Left lung (tissue), 10 donors: ENCODE measurements around the gene MISP. TPM values are rescaled to one million over a fixed set of nuclear protein-coding genes. Genes with fewer than 3 reads are reported as not detected.
"Not testable (repeated sequence)": the region's sequence is repeated elsewhere in the genome, so short reads cannot be mapped to it uniquely, and the experiment has no call there.

Experiments
- ATAC-seq: fragments of 200-7000 bp; cut with Tn5 transposase; one replicate; pipeline ENCODE4 v1.9.1; 2020; ENCODE audit warnings: moderate library complexity
- DNase-seq, 4 donors: peaks; one replicate each; pipeline ENCODE4 v3.0.0-alpha.2; 2013 to 2020
- H3K27ac ChIP-seq, 2 donors: fragments of 200-600 bp; sonication (generic) in 1 of 2; one replicate each; pipeline versions ENCODE4 v1.5.0 to v1.8.0; 2020 to 2021
- H3K27me3 ChIP-seq, 2 donors: fragments of 200-600 bp; sonication (generic) in 1 of 2; one replicate each; pipeline versions ENCODE4 v1.5.0 to v1.8.0; 2020 to 2021
- H3K36me3 ChIP-seq, 2 donors: fragments of 200-600 bp; sonication (generic) in 1 of 2; one replicate each; pipeline versions ENCODE4 v1.5.0 to v1.8.0; 2020 to 2021
- H3K4me1 ChIP-seq, 2 donors: fragments of 200-600 bp; one replicate each; pipeline ENCODE4 v1.8.0; 2021
- H3K4me3 ChIP-seq, 2 donors: fragments of 200-600 bp; sonication (generic) in 1 of 2; one replicate each; pipeline versions ENCODE4 v1.5.0 to v1.8.0; 2020 to 2021; ENCODE audit warnings: mild to moderate bottlenecking in 1 of 2
- H3K9me3 ChIP-seq, 2 donors: fragments of 200-600 bp; sonication (generic) in 1 of 2; one replicate each; pipeline versions ENCODE4 v1.5.0 to v1.8.0; 2020 to 2021
- CTCF ChIP-seq, 2 donors: fragments of 200-600 bp; sonication (generic) in 1 of 2; IDR thresholded peaks; one replicate each; pipeline versions ENCODE4 v1.5.0 to v1.8.0; 2021; ENCODE audit warnings: antibody characterized with exemption in 2 of 2
- intact Hi-C, 2 donors: fragments of 100-400 bp; cut with DNase I; formaldehyde crosslinking; loops; one replicate each; pipeline versions ENCODE4 v1.11.2 to v1.14.2; 2022
- polyA plus RNA-seq, 6 donors: library from polyadenylated mRNA; unstranded; fragments of 120-200 nt; gene quantifications; one replicate each; pipeline ENCODE4 v1.2.1, GENCODE V29; 2013; ENCODE audit not compliant: insufficient read length in 6 of 6
- total RNA-seq, 2 donors: library from RNA; stranded (reverse); fragmentation: NEBNext Ultra II Directional; extraction: Animal tissue kit (Norgen Biotek cat#: 25700); gene quantifications; one replicate each; pipeline ENCODE4 v1.2.1, GENCODE V29; 2021
- donor health status: DM: no; HTN: yes; CAD: no.
- donor health status: DM: no; HTN: no; CAD: no.

The MISP gene
- total and polyA plus RNA-seq, 8 donors = 5.8 to 44.0 (median 13.2) TPM

- no peaks in the 10 kb centered on the region for H3K9me3 ChIP-seq
- ATAC-seq = no peak
- TF ChIP-seq CTCF (IDR thresholded peaks at IDR 0.05) = no peak
- intact Hi-C loops = loop anchor here in 1 of 2 donors (10.0 kb wide), 1 partner anchor 74 kb away; the partner anchor contains the start of gene RNF126
- no peak overlapping the region for H3K27ac ChIP-seq
- H3K4me1 ChIP-seq = peaks cover 0 to 4% of the 10 kb centered on the region in 2 donors
- H3K4me3 ChIP-seq = no peak overlapping the region
- DNase-seq = peak in 1 of 4 donors; percentile 76
- no peaks in the 10 kb centered on the region for H3K27me3 ChIP-seq
- no peaks in the 10 kb centered on the region for H3K36me3 ChIP-seq
Measured at GRCh38 chr19:738509-739128, 12.3 kb upstream of the MISP start.

GRCh38 chr19:739998-740715, 10.8 kb upstream of the MISP start:
- ATAC-seq = no peak
- H3K4me3 ChIP-seq = no peak overlapping the region
- no peak for DNase-seq
- TF ChIP-seq CTCF (IDR thresholded peaks at IDR 0.05) = no peak
- H3K27ac ChIP-seq = no peak overlapping the region
- H3K4me1 ChIP-seq = no peaks in the 10 kb centered on the region
- no peaks in the 10 kb centered on the region for H3K27me3 ChIP-seq
- H3K36me3 ChIP-seq = no peaks in the 10 kb centered on the region
- peaks cover 0 to 6% of the 10 kb centered on the region in 2 donors for H3K9me3 ChIP-seq
- intact Hi-C loops = loop anchor here in 1 of 2 donors (10.0 kb wide), 1 partner anchor 75 kb away; the partner anchor contains the start of gene RNF126

GRCh38 chr19:740816-741505, 10.0 kb upstream of the MISP start:
- H3K4me1 ChIP-seq, H3K36me3 ChIP-seq, H3K9me3 ChIP-seq, H3K27ac ChIP-seq, H3K27me3 ChIP-seq, DNase-seq, H3K4me3 ChIP-seq, ATAC-seq, intact Hi-C loops: not testable (repeated sequence)

GRCh38 chr19:741506-742131, 9.3 kb upstream of the MISP start:
- peaks cover 0 to 6% of the 10 kb centered on the region in 2 donors for H3K9me3 ChIP-seq
- DNase-seq (no peak), ATAC-seq (no peak)
- no peaks in the 10 kb centered on the region for H3K36me3 ChIP-seq
- TF ChIP-seq CTCF (IDR thresholded peaks at IDR 0.05) = no peak
- no peak overlapping the region for H3K4me3 ChIP-seq
- H3K27me3 ChIP-seq = no peaks in the 10 kb centered on the region
- no peaks in the 10 kb centered on the region for H3K4me1 ChIP-seq
- intact Hi-C loops = no loop called here
- no peak overlapping the region for H3K27ac ChIP-seq

- Histone ChIP-seq H3K9me3 (peaks cover 0 to 13% of the 10 kb centered on the region in 2 donors), H3K36me3 (no peaks in the 10 kb centered on the region), H3K4me3 (no peak overlapping the region), H3K27ac (no peak overlapping the region), H3K27me3 (no peaks in the 10 kb centered on the region), H3K4me1 (no peaks in the 10 kb centered on the region)
- no peak for TF ChIP-seq CTCF (IDR thresholded peaks at IDR 0.05)
- ATAC-seq = no peak
- DNase-seq = no peak
- intact Hi-C loops = no loop called here
Measured at GRCh38 chr19:742540-743075, 8.3 kb upstream of the MISP start.
